ENCODE measurements around the gene FANCI.
"Not testable (repeated sequence)": the region's sequence is repeated elsewhere in the genome, so short reads cannot be mapped to it uniquely, and the experiment has no call there.

Gene FANCI

DNA sequence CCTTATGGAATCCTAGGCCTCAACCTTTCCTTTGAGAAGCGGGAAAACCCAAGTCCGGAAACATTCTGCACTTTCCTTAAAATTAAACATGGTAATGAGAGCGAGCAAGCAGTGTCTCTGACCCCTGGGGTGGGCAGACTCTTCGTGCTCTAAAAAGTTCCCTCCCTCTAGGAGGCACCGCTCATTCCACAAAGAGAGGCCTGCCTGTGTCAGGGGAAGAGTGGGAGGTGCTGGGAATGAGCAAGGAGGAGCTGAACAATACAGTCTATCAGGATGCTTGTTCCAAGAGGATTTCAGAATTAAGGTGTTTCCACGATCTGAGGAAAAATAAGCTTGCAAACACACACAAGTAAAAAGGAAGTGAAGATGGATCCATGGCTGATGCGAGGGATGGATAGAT lies 16.4 kb upstream of the FANCI start:
- POLR2A ChIA-PET (ENCODE audit: low non-redundant PET), result no interaction called here
- TF ChIP-seq CTCF (conservative IDR thresholded peaks at IDR 0.05; ENCODE audit: low read depth), result no peak
- H3K27ac ChIP-seq, result no peak overlapping the region
- DNase-seq (ENCODE audit: low spot score), result no peak
- CTCF ChIA-PET, result no interaction called here

DNA sequence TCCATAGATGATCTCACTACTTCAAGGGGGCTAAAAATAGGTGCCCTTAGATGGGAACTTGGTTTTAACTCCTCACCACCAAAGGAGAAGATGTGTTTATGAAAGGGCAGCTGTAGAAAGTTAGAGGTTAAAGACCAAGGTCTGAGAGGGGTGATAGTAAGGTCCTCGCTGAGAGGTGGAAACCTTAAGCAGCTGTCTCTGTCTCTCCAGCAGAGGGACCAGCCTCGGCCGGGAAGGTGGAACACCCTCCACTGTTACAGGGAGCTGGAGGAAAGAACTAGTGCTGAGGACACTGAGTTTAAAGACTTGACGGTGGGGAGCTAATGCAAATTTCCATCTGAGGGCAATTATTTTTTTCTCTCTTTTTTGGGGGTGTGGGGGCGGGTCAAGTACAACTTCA lies 13.5 kb upstream of the FANCI start:
- CTCF ChIA-PET, result interaction anchor here (0.6 to 0.9 kb wide), 2 partner anchors 23 to 309 kb away, joined by 4 to 6 read pairs; no protein-coding TSS in a partner anchor
- H3K27ac ChIP-seq, result no peak overlapping the region
- DNase-seq (ENCODE audit: low spot score), result no peak
- POLR2A ChIA-PET (ENCODE audit: low non-redundant PET), result no interaction called here
- no peak for TF ChIP-seq CTCF (conservative IDR thresholded peaks at IDR 0.05; ENCODE audit: low read depth)

DNA sequence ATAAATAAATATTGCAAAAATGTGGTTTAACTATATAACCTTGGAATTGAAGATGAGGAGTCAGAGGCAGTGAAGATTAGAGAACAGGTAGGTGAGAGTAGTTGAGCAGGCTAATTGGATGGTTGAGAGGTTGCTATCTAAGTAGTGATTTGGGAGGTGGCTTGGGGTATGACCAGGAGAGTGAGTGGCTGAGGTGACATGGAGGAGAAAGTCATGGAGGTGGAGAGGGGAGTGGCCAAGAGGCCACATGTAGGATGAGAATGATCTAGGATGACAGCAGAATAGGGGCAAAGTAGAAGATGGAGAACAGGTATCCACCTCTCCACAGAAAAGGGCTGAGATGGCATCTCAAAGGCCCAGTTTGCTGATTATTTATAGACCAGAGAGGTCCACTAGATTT lies 11.9 kb upstream of the FANCI start:
- ChIA-PET POLR2A (ENCODE audit: low non-redundant PET) (no interaction called here), CTCF (no interaction called here)
- no peak for TF ChIP-seq CTCF (conservative IDR thresholded peaks at IDR 0.05; ENCODE audit: low read depth)

DNA sequence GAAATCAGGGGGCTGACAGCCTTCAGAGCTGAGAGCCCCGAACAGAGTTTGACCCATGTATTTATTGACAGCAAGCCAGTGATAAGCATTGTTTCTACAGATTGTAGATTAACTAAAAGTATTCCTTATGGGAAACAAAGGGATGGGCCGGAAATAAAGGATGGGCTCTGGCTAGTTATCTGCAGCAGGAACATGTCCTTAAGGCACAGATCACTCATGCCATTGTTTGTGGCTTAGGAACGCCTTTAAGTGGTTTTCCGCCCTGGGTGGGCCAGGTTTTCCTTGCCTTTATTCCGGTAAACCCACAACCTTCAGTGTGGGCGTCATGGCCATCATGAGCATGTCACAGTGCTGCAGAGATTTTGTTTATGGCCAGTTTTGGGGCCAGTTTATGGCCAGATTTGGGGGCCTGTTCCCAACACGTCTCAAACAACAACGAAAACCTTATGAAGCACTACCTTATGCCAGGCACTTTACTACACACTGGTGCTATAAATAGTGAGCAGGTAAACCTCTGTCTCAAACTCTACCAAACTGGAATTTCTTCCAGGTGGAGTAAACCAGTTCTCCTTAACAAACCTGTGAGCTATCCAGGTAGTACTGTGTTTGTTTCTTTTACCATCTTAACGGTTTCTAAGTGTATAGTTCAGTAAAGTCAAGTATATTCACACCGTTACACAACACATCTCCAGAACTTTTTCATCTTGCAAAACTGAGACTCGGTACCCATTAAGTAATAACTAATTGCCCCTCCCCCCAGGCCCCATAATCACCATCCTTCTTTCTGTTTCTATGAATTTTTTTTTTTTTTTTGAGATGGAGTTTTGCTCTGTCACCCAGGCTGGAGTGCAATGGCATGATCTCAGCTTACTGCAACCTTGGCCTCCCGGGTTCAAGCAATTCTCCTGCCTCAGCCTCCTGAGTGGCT lies 3.6 kb upstream of the FANCI start:
- DNase-seq (ENCODE audit: low spot score); POLR2A ChIA-PET (ENCODE audit: low non-redundant PET); H3K27ac ChIP-seq: not testable (repeated sequence)
- CTCF ChIA-PET, result interaction anchor here (0.6 to 2.1 kb wide), 3 partner anchors 10 to 143 kb away, joined by 3 to 8 read pairs (median 7); no protein-coding TSS in a partner anchor

More for the DNA sequence above, 11.9 kb upstream of the FANCI start:
- H3K27ac ChIP-seq, result no peak overlapping the region
- DNase-seq (ENCODE audit: low spot score), result no peak

DNA sequence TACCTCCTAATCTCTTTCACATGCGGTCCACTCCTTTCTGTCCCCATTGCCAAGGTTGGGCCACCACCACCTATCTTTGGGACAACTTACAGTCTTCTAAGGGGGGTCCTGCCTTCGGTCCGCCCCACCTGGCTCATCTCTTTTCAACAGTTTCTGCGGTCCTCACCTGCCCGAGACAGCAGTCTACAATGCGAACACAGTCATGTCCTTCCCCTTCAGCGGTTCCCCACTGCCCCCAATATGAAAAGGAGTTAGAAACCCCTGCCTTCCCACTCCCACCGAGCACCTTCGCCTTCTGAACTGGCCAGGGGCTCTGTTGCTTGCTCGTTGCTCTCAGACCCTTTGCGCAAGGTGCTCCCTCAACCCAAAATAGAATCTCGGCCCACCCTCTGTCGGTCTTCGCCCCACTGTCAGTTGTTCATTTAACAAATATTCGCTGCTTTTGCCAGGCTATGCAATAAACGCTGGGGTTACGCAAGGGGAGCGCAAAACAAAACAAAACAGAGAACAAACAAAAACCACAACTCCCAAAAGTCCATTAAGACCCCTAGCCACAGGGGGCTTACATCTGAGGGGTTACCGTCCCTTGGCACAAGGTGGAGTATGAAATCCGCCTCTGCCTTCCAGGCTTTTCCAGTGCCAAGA lies 611 bp upstream of the FANCI start:
- CTCF ChIA-PET, result interaction anchor here (0.6 to 1.5 kb wide), 3 partner anchors 36 to 403 kb away, joined by 3 to 18 read pairs (median 5); no protein-coding TSS in a partner anchor

GRCh38 chr15:89244574-89244903 lies 760 bp downstream of the FANCI start:
- TF ChIP-seq CTCF (conservative IDR thresholded peaks at IDR 0.05; ENCODE audit: low read depth), result no peak
- POLR2A ChIA-PET (ENCODE audit: low non-redundant PET), result interaction anchor here (0.6 to 1.3 kb wide), 2 partner anchors 9 to 38 kb away, joined by 3 to 6 read pairs; no protein-coding TSS in a partner anchor
- peak overlapping the region; percentile 84 for H3K27ac ChIP-seq
- DNase-seq (ENCODE audit: low spot score), result peak; percentile 41
- CTCF ChIA-PET, result interaction anchor here (1.5 to 1.7 kb wide), 2 partner anchors 38 kb away, joined by 7 to 18 read pairs; no protein-coding TSS in a partner anchor

More for the DNA sequence above, 611 bp upstream of the FANCI start:
- DNase-seq (ENCODE audit: low spot score), result no peak
- peak overlapping the region; percentile 84 for H3K27ac ChIP-seq
- TF ChIP-seq CTCF (conservative IDR thresholded peaks at IDR 0.05; ENCODE audit: low read depth), result no peak
- POLR2A ChIA-PET (ENCODE audit: low non-redundant PET), result no interaction called here
